Suprapubic skin (tissue), 4 donors: ENCODE measurements around the gene TJAP1. TPM values are rescaled to one million over a fixed set of nuclear protein-coding genes. Genes with fewer than 3 reads are reported as not detected.
"Not testable (repeated sequence)": the region's sequence is repeated elsewhere in the genome, so short reads cannot be mapped to it uniquely, and the experiment has no call there.

Experiments
- DNase-seq, 2 donors: peaks; one replicate each; pipeline ENCODE4 v3.0.0-alpha.2; 2019; ENCODE audit warnings: low spot score in 2 of 2
- H3K27ac ChIP-seq: fragments of 200-600 bp; sonication (generic); one replicate; pipeline ENCODE4 v1.5.1; 2019
- H3K27me3 ChIP-seq: fragments of 200-600 bp; sonication (generic); one replicate; pipeline ENCODE4 v1.5.1; 2019
- H3K36me3 ChIP-seq: fragments of 200-600 bp; sonication (generic); one replicate; pipeline ENCODE4 v1.5.1; 2019
- H3K4me1 ChIP-seq: fragments of 200-600 bp; sonication (generic); one replicate; pipeline ENCODE4 v1.5.1; 2019
- H3K4me3 ChIP-seq: fragments of 200-600 bp; sonication (generic); one replicate; pipeline ENCODE4 v1.5.1; 2019; ENCODE audit warnings: mild to moderate bottlenecking
- H3K9me3 ChIP-seq: fragments of 200-600 bp; sonication (generic); one replicate; pipeline ENCODE4 v1.5.1; 2019
- CTCF ChIP-seq, 2 donors: fragments of 200-600 bp in 1 of 2; fragments of 450-650 bp in 1 of 2; sonication (generic) in 1 of 2; IDR thresholded peaks; one replicate each; pipeline ENCODE4 v1.5.1; 2016 to 2019; ENCODE audit warnings: antibody characterized with exemption in 2 of 2, mild to moderate bottlenecking in 1 of 2, moderate library complexity in 1 of 2
- EP300 ChIP-seq: sonication (generic); formaldehyde crosslinking; IDR thresholded peaks from one replicate; pipeline ENCODE4 v1.6.1; 2017; ENCODE audit warnings: antibody characterized with exemption
- POLR2A ChIP-seq, 2 donors: fragments of 450-650 bp; IDR thresholded peaks; one replicate each; pipeline ENCODE4 v1.6.1; 2017; ENCODE audit warnings: antibody characterized with exemption in 2 of 2, mild to moderate bottlenecking in 2 of 2, moderate library complexity in 2 of 2
- POLR2AphosphoS5 ChIP-seq, 3 donors: sonication (generic); formaldehyde crosslinking; IDR thresholded peaks; one replicate each; pipeline ENCODE4 v1.6.1; 2017; ENCODE audit warnings: antibody characterized with exemption in 3 of 3
- WGBS: methylation state at CpG from one replicate; pipeline ENCODE4 v1.1.5; 2018; 5-methylcytosine and 5-hydroxymethylcytosine counted together
- total RNA-seq, 4 donors: library from RNA; depleted of rRNA; stranded (reverse); fragments of >200 nt; gene quantifications; one replicate each; pipeline ENCODE4 v1.1.0, GENCODE V29; 2016

The TJAP1 gene
- total RNA-seq, 4 donors from 2014 or later = 17.8 to 32.4 (median 30.6) TPM

DNA sequence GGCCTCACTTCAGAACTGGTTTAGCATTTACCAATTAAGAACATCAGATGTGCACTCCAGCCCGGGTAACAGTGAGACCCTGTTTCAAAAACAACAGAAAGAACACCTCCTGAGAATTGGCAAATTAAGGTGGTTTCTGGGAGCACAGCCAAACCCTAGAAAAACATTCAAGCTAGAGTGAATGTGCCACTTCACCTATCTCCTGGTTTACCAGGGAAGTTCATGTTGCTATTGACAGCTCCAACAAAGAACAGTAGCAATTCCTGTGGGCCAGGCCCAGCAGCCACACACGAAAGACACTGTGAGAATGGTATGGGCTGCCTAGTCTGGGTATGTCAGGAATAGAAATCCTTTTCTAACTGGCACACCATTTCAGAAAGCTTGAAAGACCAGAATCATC lies 44.5 kb downstream of the TJAP1 start:
- Histone ChIP-seq H3K27me3 (no peaks in the 10 kb centered on the region), H3K4me3 (no peak overlapping the region), H3K36me3 (peaks cover 77% of the 10 kb centered on the region), H3K27ac (no peak overlapping the region), H3K4me1 (peaks cover 23% of the 10 kb centered on the region), H3K9me3 (no peaks in the 10 kb centered on the region)
- 63% methylated on average over 2 of the region's 2 CpGs for WGBS
- TF ChIP-seq CTCF (IDR thresholded peaks at IDR 0.05) (no peak), POLR2AphosphoS5 (IDR thresholded peaks at IDR 0.05) (no peak)
- no peak for DNase-seq

DNA sequence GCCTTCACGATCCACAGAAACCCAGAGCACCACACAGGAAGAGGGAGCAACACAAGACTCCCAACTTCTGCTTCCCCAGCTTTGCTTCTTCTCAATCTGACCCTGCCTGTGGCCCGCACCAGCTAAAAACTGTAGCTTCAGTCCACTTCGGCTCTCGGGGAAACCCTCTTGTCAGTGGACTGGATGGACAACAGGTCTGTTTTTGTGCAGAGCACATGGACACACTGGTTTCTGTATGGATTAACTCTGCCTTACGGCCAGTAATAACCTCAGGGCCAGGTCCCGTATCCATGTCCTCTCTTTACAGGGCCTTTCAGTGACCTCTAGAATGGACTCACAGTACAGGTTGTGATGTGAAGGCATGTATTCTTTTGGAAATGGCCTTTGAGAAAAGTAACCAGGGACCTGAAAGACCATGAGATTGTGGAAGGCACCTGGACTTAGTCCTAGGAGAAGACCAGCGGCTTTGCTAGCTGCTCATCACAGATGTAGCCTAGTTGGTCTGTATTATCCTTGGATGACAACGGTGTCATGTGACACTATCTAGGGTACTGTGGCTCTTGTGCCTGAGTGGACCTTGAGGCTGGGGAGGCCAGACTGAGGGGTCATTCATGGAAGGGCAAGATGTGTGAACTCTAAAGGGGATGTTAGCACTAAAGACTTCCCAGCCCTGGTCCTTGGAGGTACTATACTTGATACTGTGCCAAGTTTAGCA lies 45.3 kb downstream of the TJAP1 start:
- H3K27ac ChIP-seq = peak overlapping the region; percentile 24

DNA sequence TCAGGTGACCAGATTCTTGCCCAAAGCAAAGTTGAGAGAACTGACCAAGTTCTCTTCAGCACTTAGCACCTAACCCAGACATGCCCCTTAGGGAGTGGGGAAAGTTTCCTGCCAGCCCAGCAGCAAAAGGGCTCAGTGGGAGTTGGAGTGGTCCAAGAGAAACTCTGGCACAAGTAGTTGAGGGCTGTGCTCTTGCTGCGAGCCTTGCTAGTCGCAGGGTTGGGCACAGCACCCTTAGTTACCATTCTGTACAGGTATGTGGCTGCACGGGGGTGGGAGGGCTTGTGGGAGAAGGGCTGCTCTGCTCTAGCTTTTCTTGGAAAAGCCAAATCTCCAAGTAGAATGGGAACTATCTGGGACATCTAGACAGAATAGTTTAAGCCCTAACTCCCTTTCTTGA lies 45.9 kb downstream of the TJAP1 start:
- Histone ChIP-seq H3K36me3 (peaks cover 92% of the 10 kb centered on the region), H3K4me3 (no peak overlapping the region), H3K27me3 (no peaks in the 10 kb centered on the region), H3K27ac (no peak overlapping the region), H3K4me1 (peaks cover 13% of the 10 kb centered on the region), H3K9me3 (no peaks in the 10 kb centered on the region)
- TF ChIP-seq EP300 = no peak
- TF ChIP-seq CTCF (IDR thresholded peaks at IDR 0.05) = no peak
- TF ChIP-seq POLR2AphosphoS5 (IDR thresholded peaks at IDR 0.05) = no peak
- no peak for TF ChIP-seq POLR2A (IDR thresholded peaks at IDR 0.05)
- no peak for DNase-seq
- 93% methylated on average over 3 of the region's 3 CpGs for WGBS

More for the DNA sequence above, 45.3 kb downstream of the TJAP1 start:
- H3K9me3 ChIP-seq = no peaks in the 10 kb centered on the region
- H3K27me3 ChIP-seq = no peaks in the 10 kb centered on the region
- peaks cover 18% of the 10 kb centered on the region for H3K4me1 ChIP-seq
- TF ChIP-seq CTCF (IDR thresholded peaks at IDR 0.05) = no peak
- TF ChIP-seq POLR2A (IDR thresholded peaks at IDR 0.05) = no peak
- TF ChIP-seq EP300 = no peak
- no peak for TF ChIP-seq POLR2AphosphoS5 (IDR thresholded peaks at IDR 0.05)
- peaks cover 86% of the 10 kb centered on the region for H3K36me3 ChIP-seq
- WGBS = 91% methylated on average over 8 of the region's 8 CpGs
- no peak overlapping the region for H3K4me3 ChIP-seq
- DNase-seq = no peak

GRCh38 chr6:43524483-43524961 lies 47.2 kb downstream of the TJAP1 start:
- no peak for TF ChIP-seq POLR2A (IDR thresholded peaks at IDR 0.05)
- no peak for TF ChIP-seq POLR2AphosphoS5 (IDR thresholded peaks at IDR 0.05)
- TF ChIP-seq CTCF (IDR thresholded peaks at IDR 0.05) = no peak
- TF ChIP-seq EP300 = no peak
- no peaks in the 10 kb centered on the region for H3K27me3 ChIP-seq
- no peak overlapping the region for H3K4me3 ChIP-seq
- H3K4me1 ChIP-seq = peaks cover 4% of the 10 kb centered on the region
- WGBS = 55% methylated on average over 10 of the region's 10 CpGs
- no peak for DNase-seq
- peaks cover 100% of the 10 kb centered on the region for H3K36me3 ChIP-seq
- H3K9me3 ChIP-seq = no peaks in the 10 kb centered on the region
- no peak overlapping the region for H3K27ac ChIP-seq

DNA sequence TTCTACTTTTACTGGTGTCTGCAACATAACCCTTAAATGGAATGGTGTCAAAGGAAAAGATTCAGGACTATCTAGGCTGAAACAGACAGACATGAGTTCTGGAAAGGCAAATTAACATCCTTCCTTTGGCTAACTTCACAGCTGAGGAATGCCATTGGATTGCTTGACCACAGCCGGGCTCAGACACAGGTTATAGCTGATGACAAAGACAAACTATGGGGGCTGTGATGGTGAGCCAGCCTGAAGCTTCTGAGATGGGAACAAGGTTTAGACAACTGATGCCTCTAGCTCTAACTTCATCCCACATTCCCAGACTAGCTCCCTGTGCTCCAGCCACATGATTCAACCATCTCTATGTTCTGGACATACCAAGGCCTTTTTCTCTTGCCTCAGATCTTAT lies 54.8 kb downstream of the TJAP1 start:
- Histone ChIP-seq H3K4me3 (no peak overlapping the region), H3K27me3 (no peaks in the 10 kb centered on the region), H3K9me3 (no peaks in the 10 kb centered on the region), H3K36me3 (peaks cover 79% of the 10 kb centered on the region), H3K4me1 (no peaks in the 10 kb centered on the region), H3K27ac (no peak overlapping the region)
- DNase-seq = no peak
- TF ChIP-seq EP300 = no peak
- TF ChIP-seq POLR2A (IDR thresholded peaks at IDR 0.05) = no peak
- no peak for TF ChIP-seq CTCF (IDR thresholded peaks at IDR 0.05)
- no peak for TF ChIP-seq POLR2AphosphoS5 (IDR thresholded peaks at IDR 0.05)
- WGBS = 93% methylated on average over 1 of the region's 1 CpG

DNA sequence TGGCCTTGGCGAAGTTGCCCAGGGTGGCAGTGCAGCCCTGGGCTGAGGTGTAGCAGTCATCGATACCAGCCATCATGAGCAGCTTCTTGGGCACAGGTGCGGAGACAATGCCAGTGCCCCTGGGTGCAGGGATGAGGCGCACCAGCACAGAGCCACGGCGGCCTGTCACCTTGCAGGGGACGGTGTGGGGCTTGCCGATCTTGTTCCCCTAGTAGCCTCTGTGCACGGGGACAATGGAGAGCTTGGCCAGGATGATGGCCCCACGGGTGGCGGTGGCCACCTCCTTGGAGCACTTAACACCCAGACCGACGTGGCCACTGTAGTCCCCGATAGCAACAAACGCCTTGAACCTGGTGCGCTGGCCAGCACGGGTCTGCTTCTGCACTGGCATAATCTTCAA lies 61.6 kb downstream of the TJAP1 start:
- not testable (repeated sequence) for H3K9me3 ChIP-seq, H3K4me3 ChIP-seq, H3K27me3 ChIP-seq, H3K27ac ChIP-seq, H3K4me1 ChIP-seq, DNase-seq
- 98% methylated on average over 15 of the region's 17 CpGs for WGBS
- H3K36me3 ChIP-seq = peaks cover 67% of the 10 kb centered on the region

- not testable (repeated sequence) for H3K9me3 ChIP-seq, DNase-seq, H3K4me3 ChIP-seq, H3K4me1 ChIP-seq, H3K27ac ChIP-seq, H3K27me3 ChIP-seq
- 99% methylated on average over 20 of the region's 20 CpGs for WGBS
- H3K36me3 ChIP-seq = peaks cover 67% of the 10 kb centered on the region
Measured at GRCh38 chr6:43539409-43539808, 62.0 kb downstream of the TJAP1 start.
